ENCODE results near the gene BPIFA3. TPM values are rescaled to one million over a fixed set of nuclear protein-coding genes. Genes with fewer than 3 reads are reported as not detected.
"Not testable (repeated sequence)": the region's sequence is repeated elsewhere in the genome, so short reads cannot be mapped to it uniquely, and the experiment has no call there.

The BPIFA3 gene
- polyA plus RNA-seq, 4 donors: not detected

DNA sequence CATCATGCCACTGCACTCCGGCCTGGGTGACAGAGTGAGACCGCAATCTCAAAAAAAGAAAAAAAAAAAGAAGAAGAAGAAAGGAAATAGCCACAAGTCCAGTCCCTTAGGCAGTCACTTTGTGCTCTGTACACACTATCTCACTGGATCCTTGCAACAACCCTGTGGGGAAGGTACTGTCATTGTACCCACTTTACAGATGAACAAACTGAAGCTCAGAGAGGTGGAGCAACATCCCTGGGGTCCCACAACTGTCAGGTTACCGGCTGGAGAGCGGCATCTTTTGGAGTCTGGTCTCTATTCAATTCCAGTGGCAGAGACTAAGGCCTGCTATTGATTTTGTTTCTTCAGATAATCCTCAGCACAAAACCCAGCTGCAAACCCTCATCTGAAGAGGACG lies 37.0 kb upstream of the BPIFA3 start:
- Histone ChIP-seq H3K36me3 (ENCODE audit: control insufficient read depth in 3 of 3, insufficient read depth in 2 of 3, low read depth in 1 of 3, low read length in 3 of 3) (no peaks in the 10 kb centered on the region), H3K4me3 (ENCODE audit: low read depth in 1 of 3, low read length in 3 of 3) (no peak overlapping the region), H3K9me3 (ENCODE audit: control insufficient read depth in 2 of 2, insufficient read depth in 1 of 2, low read depth in 1 of 2, low read length in 1 of 2) (no peaks in the 10 kb centered on the region), H3K27me3 (ENCODE audit: control insufficient read depth in 3 of 3, insufficient read depth in 3 of 3, low read length in 3 of 3) (no peaks in the 10 kb centered on the region), H3K4me1 (ENCODE audit: control insufficient read depth in 3 of 3, insufficient read depth in 2 of 3, low read depth in 1 of 3, low read length in 2 of 3) (no peaks in the 10 kb centered on the region), H3K27ac (ENCODE audit: low read depth in 1 of 3, low read length in 2 of 3) (no peak overlapping the region)
- 89 to 93% (median 91%) methylated on average over 5 of the region's 5 CpGs for WGBS, 3 donors
- no peak for FAIRE-seq
- DNase-seq: no peak

DNA sequence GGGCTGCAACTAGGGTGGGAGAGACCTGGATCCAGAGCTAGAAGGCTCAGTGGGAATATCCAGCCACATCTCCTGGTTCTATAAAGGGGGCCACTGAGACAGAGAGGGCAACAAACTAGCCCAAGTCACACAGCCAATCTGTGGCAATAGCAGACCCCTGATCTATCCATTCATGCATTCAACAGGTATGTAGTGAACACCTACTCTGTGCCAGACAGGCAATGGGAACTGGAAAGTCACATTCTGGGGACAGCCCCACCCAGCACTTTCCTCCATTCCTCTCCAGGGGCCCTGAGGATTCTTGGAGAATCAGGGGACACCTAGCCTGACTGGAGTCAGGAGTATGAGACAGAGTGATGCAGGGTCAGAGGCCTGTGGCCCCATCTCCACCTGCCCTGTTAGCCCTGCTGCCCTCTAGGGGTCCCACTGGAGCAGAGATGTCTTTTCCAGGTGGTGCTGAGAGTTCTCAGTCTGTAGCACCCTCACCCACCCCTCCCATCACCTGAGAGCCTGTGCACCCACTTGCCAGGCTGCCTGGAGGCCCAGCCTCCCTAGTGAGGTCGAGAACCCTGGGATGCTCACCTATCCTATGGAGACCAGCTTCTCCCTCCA lies 35.6 kb upstream of the BPIFA3 start:
- no peak overlapping the region for H3K27ac ChIP-seq (ENCODE audit: low read depth in 1 of 3, low read length in 2 of 3)
- no peaks in the 10 kb centered on the region for H3K27me3 ChIP-seq (ENCODE audit: control insufficient read depth in 3 of 3, insufficient read depth in 3 of 3, low read length in 3 of 3)
- no peak overlapping the region for H3K4me3 ChIP-seq (ENCODE audit: low read depth in 1 of 3, low read length in 3 of 3)
- no peak for DNase-seq
- WGBS, 3 donors: 15 to 66% (median 19%) methylated on average over 1 of the region's 1 CpG
- H3K36me3 ChIP-seq (ENCODE audit: control insufficient read depth in 3 of 3, insufficient read depth in 2 of 3, low read depth in 1 of 3, low read length in 3 of 3): no peaks in the 10 kb centered on the region
- no peaks in the 10 kb centered on the region for H3K9me3 ChIP-seq (ENCODE audit: control insufficient read depth in 2 of 2, insufficient read depth in 1 of 2, low read depth in 1 of 2, low read length in 1 of 2)
- no peaks in the 10 kb centered on the region for H3K4me1 ChIP-seq (ENCODE audit: control insufficient read depth in 3 of 3, insufficient read depth in 2 of 3, low read depth in 1 of 3, low read length in 2 of 3)
- no peak for FAIRE-seq

- H3K9me3 ChIP-seq (ENCODE audit: control insufficient read depth in 2 of 2, insufficient read depth in 1 of 2, low read depth in 1 of 2, low read length in 1 of 2): no peaks in the 10 kb centered on the region
- no peak for FAIRE-seq
- no peak overlapping the region for H3K4me3 ChIP-seq (ENCODE audit: low read depth in 1 of 3, low read length in 3 of 3)
- 72 to 80% (median 75%) methylated on average over 2 of the region's 2 CpGs for WGBS, 3 donors
- DNase-seq: no peak
- no peaks in the 10 kb centered on the region for H3K4me1 ChIP-seq (ENCODE audit: control insufficient read depth in 3 of 3, insufficient read depth in 2 of 3, low read depth in 1 of 3, low read length in 2 of 3)
- H3K27ac ChIP-seq (ENCODE audit: low read depth in 1 of 3, low read length in 2 of 3): no peak overlapping the region
- H3K36me3 ChIP-seq (ENCODE audit: control insufficient read depth in 3 of 3, insufficient read depth in 2 of 3, low read depth in 1 of 3, low read length in 3 of 3): no peaks in the 10 kb centered on the region
- no peaks in the 10 kb centered on the region for H3K27me3 ChIP-seq (ENCODE audit: control insufficient read depth in 3 of 3, insufficient read depth in 3 of 3, low read length in 3 of 3)
These were observed 33.8 kb upstream of the BPIFA3 start for GRCh38 chr20:33183312-33183711.

- not testable (repeated sequence) for H3K27ac ChIP-seq (ENCODE audit: low read depth in 1 of 3, low read length in 2 of 3); H3K36me3 ChIP-seq (ENCODE audit: control insufficient read depth in 3 of 3, insufficient read depth in 2 of 3, low read depth in 1 of 3, low read length in 3 of 3); H3K4me1 ChIP-seq (ENCODE audit: control insufficient read depth in 3 of 3, insufficient read depth in 2 of 3, low read depth in 1 of 3, low read length in 2 of 3); H3K4me3 ChIP-seq (ENCODE audit: low read depth in 1 of 3, low read length in 3 of 3); H3K9me3 ChIP-seq (ENCODE audit: control insufficient read depth in 2 of 2, insufficient read depth in 1 of 2, low read depth in 1 of 2, low read length in 1 of 2); FAIRE-seq; H3K27me3 ChIP-seq (ENCODE audit: control insufficient read depth in 3 of 3, insufficient read depth in 3 of 3, low read length in 3 of 3); DNase-seq
- WGBS, 3 donors: 83 to 94% (median 84%) methylated on average over 19 to 40 of the region's 40 CpGs
These were observed 32.0 kb upstream of the BPIFA3 start for GRCh38 chr20:33185031-33185590.

DNA sequence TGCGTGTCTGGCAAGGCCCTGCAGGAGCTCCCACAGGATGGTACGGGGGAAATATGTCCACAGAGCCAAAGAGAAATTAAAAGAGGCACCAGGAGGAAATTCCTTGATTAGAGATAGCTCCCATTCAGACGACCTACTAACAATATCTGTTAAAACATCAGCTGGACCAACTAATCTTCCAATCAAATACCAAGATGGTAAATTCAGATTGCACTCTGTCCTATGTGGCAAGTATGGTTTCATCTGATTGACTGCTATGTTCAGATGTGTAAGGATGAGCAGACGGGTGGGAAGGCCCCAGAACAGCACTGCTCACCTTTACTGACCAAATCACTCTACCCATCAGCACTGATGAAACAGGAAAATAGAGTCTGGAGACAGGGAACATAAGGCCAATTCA lies 29.7 kb upstream of the BPIFA3 start:
- no peaks in the 10 kb centered on the region for H3K9me3 ChIP-seq (ENCODE audit: control insufficient read depth in 2 of 2, insufficient read depth in 1 of 2, low read depth in 1 of 2, low read length in 1 of 2)
- no peak for FAIRE-seq
- 61 to 73% (median 71%) methylated on average over 4 of the region's 4 CpGs for WGBS, 3 donors
- no peak overlapping the region for H3K4me3 ChIP-seq (ENCODE audit: low read depth in 1 of 3, low read length in 3 of 3)
- H3K4me1 ChIP-seq (ENCODE audit: control insufficient read depth in 3 of 3, insufficient read depth in 2 of 3, low read depth in 1 of 3, low read length in 2 of 3): peaks cover 0 to 3% (median 0%) of the 10 kb centered on the region in 3 donors
- no peaks in the 10 kb centered on the region for H3K27me3 ChIP-seq (ENCODE audit: control insufficient read depth in 3 of 3, insufficient read depth in 3 of 3, low read length in 3 of 3)
- no peaks in the 10 kb centered on the region for H3K36me3 ChIP-seq (ENCODE audit: control insufficient read depth in 3 of 3, insufficient read depth in 2 of 3, low read depth in 1 of 3, low read length in 3 of 3)
- H3K27ac ChIP-seq (ENCODE audit: low read depth in 1 of 3, low read length in 2 of 3): no peak overlapping the region
- DNase-seq: no peak

DNA sequence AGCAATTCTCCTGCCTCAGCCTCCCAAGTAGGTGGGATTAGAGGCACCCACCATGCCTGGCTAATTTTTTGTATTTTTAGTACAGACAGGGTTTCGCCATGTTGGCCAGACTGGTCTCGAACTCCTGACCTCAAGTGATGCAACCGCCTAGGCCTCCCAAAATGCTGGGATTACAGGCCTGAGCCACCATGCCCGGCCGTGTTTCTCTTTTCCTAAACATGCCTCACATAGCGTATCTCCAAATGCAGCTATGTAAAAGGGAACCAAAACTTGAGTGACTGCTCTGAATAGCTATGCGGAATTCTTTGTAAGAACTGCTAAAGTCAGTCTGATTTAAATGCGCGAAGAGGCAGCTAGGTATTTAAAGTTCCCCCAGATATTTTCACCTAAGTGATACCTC lies 28.7 kb upstream of the BPIFA3 start:
- Histone ChIP-seq H3K36me3 (ENCODE audit: control insufficient read depth in 3 of 3, insufficient read depth in 2 of 3, low read depth in 1 of 3, low read length in 3 of 3) (no peaks in the 10 kb centered on the region), H3K4me1 (ENCODE audit: control insufficient read depth in 3 of 3, insufficient read depth in 2 of 3, low read depth in 1 of 3, low read length in 2 of 3) (peaks cover 0 to 4% (median 0%) of the 10 kb centered on the region in 3 donors), H3K9me3 (ENCODE audit: control insufficient read depth in 2 of 2, insufficient read depth in 1 of 2, low read depth in 1 of 2, low read length in 1 of 2) (no peaks in the 10 kb centered on the region), H3K27ac (ENCODE audit: low read depth in 1 of 3, low read length in 2 of 3) (no peak overlapping the region), H3K27me3 (ENCODE audit: control insufficient read depth in 3 of 3, insufficient read depth in 3 of 3, low read length in 3 of 3) (no peaks in the 10 kb centered on the region), H3K4me3 (ENCODE audit: low read depth in 1 of 3, low read length in 3 of 3) (no peak overlapping the region)
- FAIRE-seq: no peak
- 82 to 88% (median 88%) methylated on average over 9 of the region's 9 CpGs for WGBS, 3 donors
- no peak for DNase-seq

DNA sequence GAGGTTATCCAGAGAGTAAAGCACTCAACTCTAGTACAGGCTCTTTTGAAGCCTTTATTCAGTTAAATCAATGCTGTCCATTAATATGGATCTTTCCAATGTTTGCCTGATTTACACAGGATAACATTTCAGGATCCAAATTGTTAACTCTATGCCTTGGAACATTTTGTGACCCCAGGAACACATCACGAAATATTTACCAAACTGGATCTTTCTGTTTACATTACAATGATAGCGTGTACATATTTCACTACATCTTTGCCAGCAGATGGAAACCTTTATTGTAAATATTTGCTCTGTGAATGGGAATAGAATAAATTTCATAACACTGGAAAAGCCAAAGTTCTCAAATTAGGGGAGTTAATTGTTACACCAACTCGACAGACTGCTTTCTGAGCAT lies 25.7 kb upstream of the BPIFA3 start:
- Histone ChIP-seq H3K4me3 (ENCODE audit: low read depth in 1 of 3, low read length in 3 of 3) (no peak overlapping the region), H3K36me3 (ENCODE audit: control insufficient read depth in 3 of 3, insufficient read depth in 2 of 3, low read depth in 1 of 3, low read length in 3 of 3) (no peaks in the 10 kb centered on the region), H3K4me1 (ENCODE audit: control insufficient read depth in 3 of 3, insufficient read depth in 2 of 3, low read depth in 1 of 3, low read length in 2 of 3) (peaks cover 0 to 4% (median 0%) of the 10 kb centered on the region in 3 donors), H3K9me3 (ENCODE audit: control insufficient read depth in 2 of 2, insufficient read depth in 1 of 2, low read depth in 1 of 2, low read length in 1 of 2) (no peaks in the 10 kb centered on the region), H3K27ac (ENCODE audit: low read depth in 1 of 3, low read length in 2 of 3) (peak overlapping the region in 1 of 3 donors; percentile 45), H3K27me3 (ENCODE audit: control insufficient read depth in 3 of 3, insufficient read depth in 3 of 3, low read length in 3 of 3) (no peaks in the 10 kb centered on the region)
- WGBS, 3 donors: 10 to 31% (median 26%) methylated on average over 3 of the region's 3 CpGs
- FAIRE-seq (no peak), DNase-seq (peak in 1 of 2 donors; percentile 1)

- Histone ChIP-seq H3K27me3 (ENCODE audit: control insufficient read depth in 3 of 3, insufficient read depth in 3 of 3, low read length in 3 of 3) (no peaks in the 10 kb centered on the region), H3K9me3 (ENCODE audit: control insufficient read depth in 2 of 2, insufficient read depth in 1 of 2, low read depth in 1 of 2, low read length in 1 of 2) (no peaks in the 10 kb centered on the region), H3K36me3 (ENCODE audit: control insufficient read depth in 3 of 3, insufficient read depth in 2 of 3, low read depth in 1 of 3, low read length in 3 of 3) (no peaks in the 10 kb centered on the region), H3K4me3 (ENCODE audit: low read depth in 1 of 3, low read length in 3 of 3) (no peak overlapping the region), H3K27ac (ENCODE audit: low read depth in 1 of 3, low read length in 2 of 3) (no peak overlapping the region), H3K4me1 (ENCODE audit: control insufficient read depth in 3 of 3, insufficient read depth in 2 of 3, low read depth in 1 of 3, low read length in 2 of 3) (peaks cover 0 to 4% (median 0%) of the 10 kb centered on the region in 3 donors)
- WGBS, 3 donors: 74 to 86% (median 78%) methylated on average over 1 of the region's 1 CpG
- DNase-seq (no peak), FAIRE-seq (no peak)
These were observed 25.2 kb upstream of the BPIFA3 start for GRCh38 chr20:33191955-33192354.

Data from small intestine (tissue), 7 donors.